ENCODE data around the gene AKIRIN2.

Gene AKIRIN2

DNA sequence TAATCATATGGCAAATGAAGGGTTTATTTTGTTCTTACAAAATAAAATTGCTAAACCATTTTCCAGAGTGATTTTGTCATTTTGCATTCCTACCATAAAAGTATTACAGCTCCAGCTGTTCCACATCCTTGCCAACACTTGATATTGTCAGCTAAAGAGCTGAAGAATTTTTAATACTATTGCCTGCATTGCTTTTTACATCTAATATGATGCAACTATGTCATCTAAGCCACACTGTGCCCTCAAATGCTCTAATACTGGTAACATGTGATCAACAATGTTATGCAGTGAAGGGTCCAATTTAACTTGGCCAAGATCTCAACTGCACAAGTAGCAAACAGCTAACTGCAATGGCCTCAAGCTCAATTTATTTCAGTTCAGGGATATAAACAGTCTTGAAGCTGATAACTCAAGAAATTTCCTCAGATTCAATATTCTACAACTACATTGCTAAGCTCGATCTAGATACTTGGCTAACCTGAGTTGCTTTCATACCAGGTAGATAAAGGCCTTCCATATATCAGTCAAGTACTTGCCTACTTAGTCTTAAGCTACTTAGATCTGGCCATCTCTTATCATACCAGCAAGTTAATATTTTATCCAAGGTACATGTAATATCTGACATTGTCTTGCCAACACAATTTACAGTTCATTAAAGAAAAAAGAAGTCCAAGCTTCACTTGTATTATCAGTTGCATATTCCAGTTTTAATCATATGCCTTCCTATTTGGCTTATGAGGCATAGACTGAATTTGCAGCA, 17.0 kb downstream of the AKIRIN2 start:
- DNase-seq = no peak

DNA sequence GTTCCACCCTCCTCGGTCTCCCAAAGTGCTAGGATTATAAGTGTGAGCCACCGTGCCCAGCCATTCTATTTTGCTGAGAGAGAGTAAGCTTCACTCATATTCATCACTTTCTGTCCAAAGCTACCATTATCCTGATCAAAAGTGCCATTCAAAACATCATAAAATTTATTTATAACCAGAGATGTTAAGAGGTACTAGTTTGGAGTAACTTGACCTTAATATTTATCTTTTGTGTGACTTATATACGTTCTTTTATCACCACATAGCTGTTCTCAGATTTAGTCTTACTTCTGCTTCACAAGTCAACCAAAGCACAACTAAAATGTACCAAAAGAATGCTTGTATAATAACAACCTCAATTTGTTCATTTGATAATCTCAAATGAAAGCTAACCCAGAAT, 18.1 kb downstream of the AKIRIN2 start:
- no peak for DNase-seq

- no peak for DNase-seq
Observed at GRCh38 chr6:87682310-87682709, 19.7 kb downstream of the AKIRIN2 start.

- no peak for DNase-seq
Observed at GRCh38 chr6:87675004-87675681, 26.9 kb downstream of the AKIRIN2 start.

DNA sequence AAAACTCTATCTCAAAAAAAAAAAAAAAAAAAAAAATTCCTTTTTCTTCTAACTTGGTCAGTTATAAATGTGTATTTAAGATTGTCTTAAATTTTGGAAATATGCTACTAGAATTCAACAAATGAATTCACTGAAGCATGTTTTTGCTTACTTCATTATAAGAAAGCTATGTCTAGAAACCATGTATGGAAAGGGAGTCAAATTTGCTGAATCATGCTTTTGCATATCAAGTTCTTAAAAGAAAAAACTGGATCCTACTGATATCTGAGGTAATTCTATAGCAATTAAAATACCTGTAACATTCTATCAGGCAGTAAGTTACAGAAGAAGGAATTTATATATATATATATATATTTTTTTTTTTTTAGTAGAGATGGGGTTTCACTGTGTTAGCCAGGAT, 27.7 kb downstream of the AKIRIN2 start:
- no peak for DNase-seq

- DNase-seq = no peak
Observed at GRCh38 chr6:87673237-87673636, 28.8 kb downstream of the AKIRIN2 start.

DNA sequence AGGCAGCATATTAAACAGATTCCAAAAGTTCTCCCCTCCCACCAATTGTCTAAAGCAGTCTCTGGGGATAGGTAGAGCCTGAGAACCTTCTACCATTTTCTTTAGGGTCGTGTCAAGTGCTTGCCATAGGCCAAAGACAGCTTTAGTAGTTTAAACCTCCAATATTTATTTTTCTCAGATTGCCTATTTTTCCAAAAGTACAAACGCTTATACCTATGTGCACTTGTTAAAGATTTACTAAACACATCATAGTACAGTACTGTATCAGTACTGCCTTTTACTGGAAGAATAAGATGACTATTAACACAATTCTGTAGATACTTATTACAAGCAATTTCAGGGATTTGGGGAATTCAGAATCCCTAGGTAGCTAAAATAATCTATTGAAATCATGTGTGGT, 29.4 kb downstream of the AKIRIN2 start:
- no peak for DNase-seq

GRCh38 chr6:87671555-87672029, 30.4 kb downstream of the AKIRIN2 start:
- DNase-seq = no peak

GRCh38 chr6:87670707-87671106, 31.3 kb downstream of the AKIRIN2 start:
- no peak for DNase-seq

- DNase-seq = no peak
Observed at GRCh38 chr6:87669051-87669450, 33.0 kb downstream of the AKIRIN2 start.

DNA sequence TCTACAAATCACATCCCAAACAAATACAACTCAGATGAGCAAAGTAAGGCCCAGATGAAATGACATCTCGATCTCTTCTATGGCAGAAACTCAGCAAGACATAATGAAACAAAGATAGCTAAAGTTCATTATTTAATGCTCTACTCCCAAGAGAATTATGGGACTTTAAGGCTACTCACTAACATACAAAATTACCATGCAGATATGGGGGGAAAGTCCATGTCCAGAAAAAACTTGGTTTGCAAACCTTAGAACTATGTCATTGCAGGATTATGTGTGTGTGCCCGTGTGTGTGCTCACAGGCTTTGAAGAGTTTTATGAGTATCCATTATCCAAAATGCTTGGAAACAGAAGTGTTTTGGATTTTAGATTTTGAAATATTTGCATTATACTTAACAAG, 34.0 kb downstream of the AKIRIN2 start:
- no peak for DNase-seq

- no peak for DNase-seq
Observed at GRCh38 chr6:87667032-87667431, 35.0 kb downstream of the AKIRIN2 start.

DNA sequence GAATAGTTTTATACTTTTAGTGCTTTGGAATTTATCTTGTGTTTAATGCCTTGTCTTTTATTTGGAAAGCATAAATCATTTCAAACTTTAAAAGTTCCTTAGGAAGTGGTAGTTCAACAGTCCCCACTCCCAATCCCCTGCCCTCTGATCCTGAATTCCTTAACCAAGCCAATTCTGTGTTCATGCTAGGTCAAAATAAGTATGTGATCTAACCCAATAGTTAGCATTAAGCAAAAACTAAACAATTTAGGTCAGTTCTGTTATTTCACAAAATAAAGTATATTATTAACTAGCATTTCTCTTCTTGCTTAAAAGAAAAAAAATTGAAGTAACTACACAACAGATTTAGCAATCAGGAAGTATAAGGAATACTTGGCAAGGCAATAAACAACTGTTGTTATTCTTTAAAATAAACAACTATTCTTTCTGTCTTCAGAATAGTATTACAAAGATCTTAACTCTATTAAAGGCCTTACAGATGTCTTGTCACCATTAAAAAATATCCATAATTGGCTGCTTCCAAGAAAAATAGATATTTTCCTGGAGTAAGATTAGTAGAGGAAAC, 37.0 kb downstream of the AKIRIN2 start:
- DNase-seq = no peak

DNA sequence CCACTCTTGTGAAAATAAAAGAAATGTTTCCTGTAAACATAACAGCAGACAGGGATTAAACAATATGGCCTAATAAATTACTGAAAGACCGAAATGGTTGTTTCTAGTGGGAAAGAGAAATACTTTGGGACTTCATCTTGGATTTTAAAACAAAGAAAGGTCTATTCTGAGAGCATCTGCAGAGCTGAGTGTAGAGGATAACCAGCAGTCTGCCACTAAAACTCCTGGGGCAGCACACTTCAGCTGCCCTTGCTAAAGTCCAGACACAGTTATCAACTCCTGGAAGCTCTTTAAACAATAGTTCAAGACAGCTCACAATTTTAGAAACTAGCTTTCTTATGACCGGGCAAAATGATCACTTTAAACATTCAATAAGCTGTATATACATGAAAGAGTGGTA, 38.6 kb downstream of the AKIRIN2 start:
- DNase-seq = no peak

DNA sequence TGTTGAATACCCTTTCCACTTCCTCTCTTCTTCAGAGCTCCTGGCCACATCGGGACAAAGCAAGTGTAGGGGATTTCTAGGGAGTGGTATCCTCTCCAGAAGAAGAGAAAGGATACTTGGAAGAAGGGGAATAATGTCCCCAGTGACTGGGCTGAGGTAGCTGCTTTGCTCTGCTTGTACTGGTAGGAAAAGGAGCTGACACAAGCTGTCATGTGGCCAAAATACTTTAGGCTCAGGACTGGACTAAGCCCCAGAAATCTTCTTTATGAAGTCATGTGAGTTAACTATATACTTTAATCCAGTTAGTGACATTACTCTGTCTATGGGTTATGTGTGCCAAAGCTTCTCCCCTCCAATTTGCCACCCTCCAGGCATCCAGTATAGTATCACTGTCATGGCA, 40.5 kb downstream of the AKIRIN2 start:
- DNase-seq = no peak

GRCh38 chr6:87661016-87661415, 41.0 kb downstream of the AKIRIN2 start:
- no peak for DNase-seq

DNA sequence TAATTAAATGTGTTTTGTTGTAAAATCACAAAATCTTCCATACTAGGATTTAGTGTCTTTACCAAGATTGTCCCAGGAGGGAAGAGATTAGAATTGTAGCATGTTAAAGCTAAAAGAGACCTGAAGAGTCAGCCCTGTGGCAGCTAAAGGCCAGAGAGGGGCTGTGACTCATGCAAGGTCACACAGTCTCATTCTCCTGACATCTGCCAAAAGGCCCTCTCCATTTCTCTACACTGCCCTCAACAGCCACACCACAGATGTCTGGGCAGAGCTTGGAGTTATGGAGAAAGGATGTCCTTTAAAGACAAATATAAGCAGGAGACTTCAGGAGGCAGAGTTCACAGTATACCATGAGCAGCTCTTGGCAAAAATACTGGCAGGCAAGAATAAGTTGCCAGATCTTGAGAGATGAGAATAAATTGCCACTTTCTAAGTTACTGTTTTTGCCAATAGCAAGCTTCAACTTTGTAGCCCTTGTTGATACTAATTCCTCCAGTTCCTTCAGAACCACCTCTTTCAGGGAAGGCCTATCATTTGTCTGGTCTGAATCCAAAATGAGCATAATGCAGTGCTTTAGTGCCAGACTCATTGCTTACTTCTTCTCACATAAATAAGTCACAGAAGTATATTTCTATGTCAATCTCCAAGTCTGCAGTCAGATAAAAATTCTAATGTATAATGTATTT, 41.7 kb downstream of the AKIRIN2 start:
- no peak for DNase-seq

DNA sequence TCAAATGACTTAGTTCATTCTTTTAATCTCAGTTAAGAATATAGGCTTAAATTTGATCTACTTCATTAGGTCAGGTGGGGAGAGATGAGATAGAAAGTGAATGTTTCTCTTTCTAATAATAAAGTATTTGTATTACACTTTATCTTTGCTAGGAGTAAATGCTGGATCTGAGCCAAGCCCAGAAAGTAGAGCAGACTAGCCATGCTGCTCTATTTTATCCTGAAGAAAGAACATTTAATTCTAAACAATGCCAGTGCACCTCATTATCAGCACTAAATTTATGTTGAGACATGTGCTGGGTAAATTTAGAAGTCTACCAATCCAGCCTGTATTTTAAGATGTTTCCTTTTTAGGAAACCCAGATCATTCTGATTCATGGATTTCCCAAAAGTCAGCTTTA, 43.5 kb downstream of the AKIRIN2 start:
- no peak for DNase-seq

GRCh38 chr6:87656857-87657256, 45.2 kb downstream of the AKIRIN2 start:
- no peak for DNase-seq

DNA sequence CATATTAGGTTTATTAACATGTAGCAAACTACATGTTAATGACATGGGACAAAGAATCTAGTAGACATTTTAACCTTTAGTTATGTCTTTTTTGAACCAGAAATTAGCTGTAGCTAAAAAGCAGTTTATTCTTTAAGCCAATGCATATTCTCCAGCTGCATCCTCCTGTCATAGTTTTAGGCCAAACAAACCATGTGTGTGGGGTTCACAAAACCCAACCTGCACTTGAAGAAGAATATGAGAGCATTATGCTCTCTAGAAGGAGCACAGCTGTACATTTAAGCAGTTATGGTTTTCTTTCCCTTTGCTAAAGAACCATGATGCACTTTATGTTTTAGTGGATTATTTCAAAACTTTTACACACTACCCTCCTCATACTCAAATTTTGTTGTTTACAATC, 46.2 kb downstream of the AKIRIN2 start:
- DNase-seq = no peak

GRCh38 chr6:87654875-87655454, 47.1 kb downstream of the AKIRIN2 start:
- DNase-seq = no peak

GRCh38 chr6:87654122-87654521, 47.9 kb downstream of the AKIRIN2 start:
- no peak for DNase-seq

All from stimulated activated CD8-positive, alpha-beta memory T cell treated with anti-CD3 and anti-CD28 coated beads, Interleukin-4, amount 100 ng/mL, for 48 hours (primary cell).